Panc1 (cell line): ENCODE data around the gene CAPS.

Experiments used
- SIN3A ChIP-seq: IDR thresholded peaks from 2 replicates; pipeline ENCODE4 v1.6.1; 2012; ENCODE audit warnings: low read depth, mild to moderate bottlenecking, low read length, moderate library complexity, borderline replicate concordance; ENCODE audit not compliant: insufficient read depth
- TF ChIP-seq, protein P1 (sequence below): fragments of 450-650 bp; IDR thresholded peaks from 2 replicates; pipeline ENCODE4 v1.5.1; 2017; ENCODE audit warnings: mild to moderate bottlenecking
- TF ChIP-seq, protein P2 (sequence below), 2 experiments: IDR thresholded peaks; 2 replicates each; pipeline ENCODE4 v1.6.1; 2011 to 2012; ENCODE audit warnings: low read depth in 2 of 2, control low read depth in 1 of 2, low read length in 1 of 2, mild to moderate bottlenecking in 1 of 2, moderate library complexity in 1 of 2; ENCODE audit not compliant: insufficient read depth in 1 of 2

DNA sequence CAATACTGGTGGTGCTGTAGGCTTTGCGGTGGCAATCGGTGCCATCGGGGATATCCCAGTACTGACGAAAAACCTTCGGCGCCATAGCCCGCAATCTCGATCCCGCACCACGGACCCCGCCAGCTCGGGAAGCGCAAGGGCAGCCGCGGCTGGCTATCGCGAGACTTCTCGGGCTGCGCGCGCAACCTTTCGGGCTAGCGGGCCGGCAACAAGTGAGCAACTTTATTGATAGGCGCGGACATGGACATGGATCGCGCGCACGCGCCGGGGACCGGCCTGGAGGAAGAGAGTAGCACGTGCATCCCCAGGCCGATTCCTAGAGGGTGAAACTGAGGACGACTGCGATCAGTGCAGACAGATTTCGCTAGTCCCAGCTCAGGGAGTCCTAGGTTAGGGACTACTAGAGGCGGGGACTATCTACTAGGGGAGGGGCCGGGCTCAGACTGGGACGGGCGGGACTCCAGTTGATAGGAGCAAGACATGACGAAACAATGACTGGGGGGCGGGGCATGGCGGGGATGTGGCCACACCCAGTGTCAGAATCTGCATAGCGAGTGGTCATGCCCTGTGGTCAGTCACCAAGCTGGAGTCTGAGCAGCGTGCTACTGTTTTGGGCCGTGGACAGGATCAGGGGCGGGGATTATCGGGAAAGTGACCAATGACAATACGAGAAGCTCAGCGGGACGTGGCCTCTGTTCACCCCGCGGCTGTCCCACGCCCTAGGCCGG, 10.3 kb upstream of the CAPS start, which contains the start of gene NDUFA11:
- TF ChIP-seq, protein P1, sequence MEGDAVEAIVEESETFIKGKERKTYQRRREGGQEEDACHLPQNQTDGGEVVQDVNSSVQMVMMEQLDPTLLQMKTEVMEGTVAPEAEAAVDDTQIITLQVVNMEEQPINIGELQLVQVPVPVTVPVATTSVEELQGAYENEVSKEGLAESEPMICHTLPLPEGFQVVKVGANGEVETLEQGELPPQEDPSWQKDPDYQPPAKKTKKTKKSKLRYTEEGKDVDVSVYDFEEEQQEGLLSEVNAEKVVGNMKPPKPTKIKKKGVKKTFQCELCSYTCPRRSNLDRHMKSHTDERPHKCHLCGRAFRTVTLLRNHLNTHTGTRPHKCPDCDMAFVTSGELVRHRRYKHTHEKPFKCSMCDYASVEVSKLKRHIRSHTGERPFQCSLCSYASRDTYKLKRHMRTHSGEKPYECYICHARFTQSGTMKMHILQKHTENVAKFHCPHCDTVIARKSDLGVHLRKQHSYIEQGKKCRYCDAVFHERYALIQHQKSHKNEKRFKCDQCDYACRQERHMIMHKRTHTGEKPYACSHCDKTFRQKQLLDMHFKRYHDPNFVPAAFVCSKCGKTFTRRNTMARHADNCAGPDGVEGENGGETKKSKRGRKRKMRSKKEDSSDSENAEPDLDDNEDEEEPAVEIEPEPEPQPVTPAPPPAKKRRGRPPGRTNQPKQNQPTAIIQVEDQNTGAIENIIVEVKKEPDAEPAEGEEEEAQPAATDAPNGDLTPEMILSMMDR = no peak
- TF ChIP-seq, protein P2, sequence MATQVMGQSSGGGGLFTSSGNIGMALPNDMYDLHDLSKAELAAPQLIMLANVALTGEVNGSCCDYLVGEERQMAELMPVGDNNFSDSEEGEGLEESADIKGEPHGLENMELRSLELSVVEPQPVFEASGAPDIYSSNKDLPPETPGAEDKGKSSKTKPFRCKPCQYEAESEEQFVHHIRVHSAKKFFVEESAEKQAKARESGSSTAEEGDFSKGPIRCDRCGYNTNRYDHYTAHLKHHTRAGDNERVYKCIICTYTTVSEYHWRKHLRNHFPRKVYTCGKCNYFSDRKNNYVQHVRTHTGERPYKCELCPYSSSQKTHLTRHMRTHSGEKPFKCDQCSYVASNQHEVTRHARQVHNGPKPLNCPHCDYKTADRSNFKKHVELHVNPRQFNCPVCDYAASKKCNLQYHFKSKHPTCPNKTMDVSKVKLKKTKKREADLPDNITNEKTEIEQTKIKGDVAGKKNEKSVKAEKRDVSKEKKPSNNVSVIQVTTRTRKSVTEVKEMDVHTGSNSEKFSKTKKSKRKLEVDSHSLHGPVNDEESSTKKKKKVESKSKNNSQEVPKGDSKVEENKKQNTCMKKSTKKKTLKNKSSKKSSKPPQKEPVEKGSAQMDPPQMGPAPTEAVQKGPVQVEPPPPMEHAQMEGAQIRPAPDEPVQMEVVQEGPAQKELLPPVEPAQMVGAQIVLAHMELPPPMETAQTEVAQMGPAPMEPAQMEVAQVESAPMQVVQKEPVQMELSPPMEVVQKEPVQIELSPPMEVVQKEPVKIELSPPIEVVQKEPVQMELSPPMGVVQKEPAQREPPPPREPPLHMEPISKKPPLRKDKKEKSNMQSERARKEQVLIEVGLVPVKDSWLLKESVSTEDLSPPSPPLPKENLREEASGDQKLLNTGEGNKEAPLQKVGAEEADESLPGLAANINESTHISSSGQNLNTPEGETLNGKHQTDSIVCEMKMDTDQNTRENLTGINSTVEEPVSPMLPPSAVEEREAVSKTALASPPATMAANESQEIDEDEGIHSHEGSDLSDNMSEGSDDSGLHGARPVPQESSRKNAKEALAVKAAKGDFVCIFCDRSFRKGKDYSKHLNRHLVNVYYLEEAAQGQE (IDR thresholded peaks at IDR 0.05; ENCODE audit: insufficient read depth in 1 of 2, low read depth in 2 of 2, low read length in 1 of 2) = peak in 1 of 2 experiments; percentile 52; a peak in 1 of 4 replicates
- no peak; the same call in 1 of the 2 replicates for TF ChIP-seq SIN3A
